Measurements from ENCODE around the gene SMAD6.

SMAD6 gene

DNA sequence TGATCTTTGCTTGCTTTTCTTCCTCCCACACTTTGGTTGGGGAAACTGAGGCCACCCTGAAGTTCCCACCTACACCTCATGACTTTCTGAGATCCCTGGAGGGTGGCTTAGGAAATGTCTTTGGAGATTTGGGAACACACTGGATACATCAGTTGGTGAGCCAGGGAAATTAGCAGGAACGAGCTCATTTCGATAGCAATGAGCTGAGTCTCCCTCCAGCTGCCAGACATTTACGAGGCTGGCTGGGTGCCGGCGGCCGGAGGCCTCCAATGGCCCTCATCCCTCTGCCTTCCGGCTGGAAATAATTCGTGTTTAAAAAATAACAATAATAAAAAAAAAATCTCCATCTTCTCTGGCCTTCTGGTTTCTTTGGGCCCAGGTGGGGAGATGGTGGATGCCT is 38.8 kb downstream of the SMAD6 start:
- H3K4me3 ChIP-seq (ENCODE audit: low read depth, low read length) = no peak overlapping the region
- TF ChIP-seq, protein P1, sequence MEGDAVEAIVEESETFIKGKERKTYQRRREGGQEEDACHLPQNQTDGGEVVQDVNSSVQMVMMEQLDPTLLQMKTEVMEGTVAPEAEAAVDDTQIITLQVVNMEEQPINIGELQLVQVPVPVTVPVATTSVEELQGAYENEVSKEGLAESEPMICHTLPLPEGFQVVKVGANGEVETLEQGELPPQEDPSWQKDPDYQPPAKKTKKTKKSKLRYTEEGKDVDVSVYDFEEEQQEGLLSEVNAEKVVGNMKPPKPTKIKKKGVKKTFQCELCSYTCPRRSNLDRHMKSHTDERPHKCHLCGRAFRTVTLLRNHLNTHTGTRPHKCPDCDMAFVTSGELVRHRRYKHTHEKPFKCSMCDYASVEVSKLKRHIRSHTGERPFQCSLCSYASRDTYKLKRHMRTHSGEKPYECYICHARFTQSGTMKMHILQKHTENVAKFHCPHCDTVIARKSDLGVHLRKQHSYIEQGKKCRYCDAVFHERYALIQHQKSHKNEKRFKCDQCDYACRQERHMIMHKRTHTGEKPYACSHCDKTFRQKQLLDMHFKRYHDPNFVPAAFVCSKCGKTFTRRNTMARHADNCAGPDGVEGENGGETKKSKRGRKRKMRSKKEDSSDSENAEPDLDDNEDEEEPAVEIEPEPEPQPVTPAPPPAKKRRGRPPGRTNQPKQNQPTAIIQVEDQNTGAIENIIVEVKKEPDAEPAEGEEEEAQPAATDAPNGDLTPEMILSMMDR (IDR thresholded peaks at IDR 0.05; ENCODE audit: borderline replicate concordance, insufficient read depth, low read depth, low read length) = no peak

- no peak overlapping the region for H3K4me3 ChIP-seq (ENCODE audit: low read depth, low read length)
- TF ChIP-seq, protein P1 (IDR thresholded peaks at IDR 0.05; ENCODE audit: borderline replicate concordance, insufficient read depth, low read depth, low read length) = no peak
These were observed 39.6 kb downstream of the SMAD6 start for GRCh38 chr15:66741646-66742045.

- H3K4me3 ChIP-seq (ENCODE audit: low read depth, low read length) = no peak overlapping the region
- TF ChIP-seq, protein P1 (IDR thresholded peaks at IDR 0.05; ENCODE audit: borderline replicate concordance, insufficient read depth, low read depth, low read length) = no peak
These were observed 40.2 kb downstream of the SMAD6 start for GRCh38 chr15:66742286-66742685.

DNA sequence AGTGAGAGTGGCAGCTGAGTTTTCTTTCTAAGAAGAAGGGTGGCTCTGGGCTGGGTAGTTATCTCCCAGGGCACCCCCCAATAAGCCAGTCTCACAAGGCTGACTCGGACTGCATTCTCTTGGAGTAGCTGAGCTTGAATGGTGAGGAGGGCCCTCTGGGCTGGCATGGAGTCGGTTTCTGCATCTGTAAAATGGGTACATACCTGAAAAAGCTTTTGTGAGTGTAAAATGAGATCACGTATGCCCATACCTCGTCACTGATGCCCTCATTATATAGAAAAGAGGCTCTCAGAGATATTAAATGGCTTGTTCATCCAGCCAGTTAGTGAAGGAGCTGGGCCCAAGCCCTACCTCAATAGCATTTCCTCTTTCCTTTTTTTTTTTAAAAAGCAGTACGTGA is 41.2 kb downstream of the SMAD6 start:
- TF ChIP-seq, protein P1 (IDR thresholded peaks at IDR 0.05; ENCODE audit: borderline replicate concordance, insufficient read depth, low read depth, low read length) = no peak
- no peak overlapping the region for H3K4me3 ChIP-seq (ENCODE audit: low read depth, low read length)

GRCh38 chr15:66743703-66744536 is 41.9 kb downstream of the SMAD6 start:
- H3K4me3 ChIP-seq (ENCODE audit: low read depth, low read length) = no peak overlapping the region
- TF ChIP-seq, protein P1 (IDR thresholded peaks at IDR 0.05; ENCODE audit: borderline replicate concordance, insufficient read depth, low read depth, low read length) = no peak

DNA sequence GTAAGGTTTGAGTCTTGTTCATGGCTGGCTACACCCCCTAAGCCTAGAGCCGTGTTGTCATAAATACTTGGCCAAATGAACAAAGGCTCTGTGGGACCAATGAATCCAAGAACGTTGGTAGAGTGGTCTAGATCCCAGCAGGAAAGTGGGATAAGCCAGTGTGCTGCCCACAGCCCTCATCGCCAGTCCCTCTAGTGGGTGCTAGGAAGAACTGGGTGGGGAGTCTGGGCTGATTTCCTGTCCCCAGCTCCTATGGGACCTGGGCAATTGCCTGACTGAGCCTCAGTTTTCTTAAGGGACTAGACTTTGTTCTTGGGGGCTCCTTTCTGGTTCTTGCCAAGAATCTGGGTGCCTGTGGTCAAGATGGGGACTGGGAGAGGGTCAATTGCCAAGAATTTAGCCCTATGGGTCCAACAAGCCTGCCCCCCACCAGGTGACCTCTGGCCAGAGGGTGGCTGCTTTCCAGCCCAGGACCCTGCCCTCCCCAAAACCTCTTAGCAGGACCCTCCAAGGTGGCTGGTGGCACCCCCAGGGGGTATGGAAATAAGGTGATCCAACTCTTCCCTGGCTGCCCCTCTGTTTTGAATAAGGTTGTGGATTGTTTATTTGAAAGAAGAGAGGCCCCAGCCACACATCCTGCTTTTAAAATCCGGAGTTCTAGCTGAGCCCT is 42.7 kb downstream of the SMAD6 start:
- H3K4me3 ChIP-seq (ENCODE audit: low read depth, low read length) = no peak overlapping the region
- TF ChIP-seq, protein P1 (IDR thresholded peaks at IDR 0.05; ENCODE audit: borderline replicate concordance, insufficient read depth, low read depth, low read length) = no peak

Data from GM12875 (cell line).